ENCODE results near the gene PQBP1.

GRCh38 chrX:48927123-48927522 lies 29.4 kb downstream of the PQBP1 start:
- TF ChIP-seq CTCF (IDR thresholded peaks at IDR 0.05) = no peak
- TF ChIP-seq POLR2A (IDR thresholded peaks at IDR 0.05) = no peak
- no peak for TF ChIP-seq POLR2AphosphoS5 (IDR thresholded peaks at IDR 0.05)
- TF ChIP-seq EP300 (IDR thresholded peaks at IDR 0.05) = no peak
